Tibial artery (tissue), 4 donors: ENCODE data around the gene DGKB.

ENCODE experiments used
- DNase-seq, 2 donors: peaks; one replicate each; pipeline ENCODE4 v3.0.0-alpha.2; 2019
- H3K27ac ChIP-seq, 2 donors: fragments of 200-600 bp; sonication (generic) in 1 of 2; 1 replicate in 1 of 2; 2 replicates in 1 of 2; pipeline ENCODE4 v1.5.1; 2018 to 2019; ENCODE audit warnings: mild to moderate bottlenecking in 1 of 2
- H3K27me3 ChIP-seq, 2 donors: fragments of 200-600 bp; sonication (generic) in 1 of 2; one replicate each; pipeline versions ENCODE4 v1.5.1 to v1.6.0; 2016 to 2019
- H3K36me3 ChIP-seq, 3 donors: fragments of 200-600 bp; sonication (generic) in 2 of 3; one replicate each; pipeline ENCODE4 v1.5.1; 2016 to 2019; ENCODE audit warnings: mild to moderate bottlenecking in 2 of 3
- H3K4me1 ChIP-seq, 4 donors: fragments of 200-600 bp; sonication (generic) in 2 of 4; 1 replicate in 3 of 4; 2 replicates in 1 of 4; pipeline ENCODE4 v1.5.1; 2016 to 2019
- H3K4me3 ChIP-seq, 2 donors: fragments of 200-600 bp; sonication (generic) in 1 of 2; 1 replicate in 1 of 2; 2 replicates in 1 of 2; pipeline ENCODE4 v1.5.1; 2018 to 2019; ENCODE audit warnings: mild to moderate bottlenecking in 2 of 2
- H3K9me3 ChIP-seq, 3 donors: fragments of 200-600 bp; sonication (generic) in 1 of 3; one replicate each; pipeline ENCODE4 v1.5.1; 2016 to 2019
- intact Hi-C: fragments of 100-400 bp; cut with DNase I; formaldehyde crosslinking; loops from one replicate; pipeline ENCODE4 v1.15.0; 2023; ENCODE audit warnings: low total_unique reads
- TF ChIP-seq, protein P1 (sequence below), 2 experiments: fragments of 200-600 bp in 1 of 2; fragments of 450-650 bp in 1 of 2; IDR thresholded peaks; one replicate each; pipeline ENCODE4 v1.5.1; 2017 to 2019; ENCODE audit warnings: antibody characterized with exemption in 2 of 2, mild to moderate bottlenecking in 1 of 2, moderate library complexity in 1 of 2

The DGKB gene

DNA sequence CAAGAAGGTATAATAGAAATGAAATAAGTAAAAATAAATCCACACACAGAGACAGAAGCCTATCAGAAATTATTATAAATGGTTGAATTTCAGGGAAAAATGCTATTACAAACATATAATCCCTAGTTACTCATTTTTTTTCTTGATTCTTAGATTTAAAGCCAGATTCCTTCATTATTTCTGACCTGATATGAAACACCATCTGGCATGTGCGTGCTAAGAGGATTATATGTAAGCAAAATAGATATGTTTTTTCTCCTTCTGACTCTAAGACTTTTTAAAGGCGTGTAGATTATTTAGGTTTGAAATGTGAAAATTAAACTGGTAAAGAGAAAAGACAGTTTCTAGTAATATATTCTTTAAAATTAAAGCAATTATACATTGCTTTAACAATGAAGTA, 676.4 kb downstream of the DGKB start:
- Histone ChIP-seq H3K27me3 (no peaks in the 10 kb centered on the region), H3K9me3 (no peaks in the 10 kb centered on the region), H3K36me3 (no peaks in the 10 kb centered on the region), H3K27ac (no peak overlapping the region), H3K4me1 (no peaks in the 10 kb centered on the region), H3K4me3 (no peak overlapping the region)
- intact Hi-C loops: no loop called here
- no peak for DNase-seq
- TF ChIP-seq, protein P1, sequence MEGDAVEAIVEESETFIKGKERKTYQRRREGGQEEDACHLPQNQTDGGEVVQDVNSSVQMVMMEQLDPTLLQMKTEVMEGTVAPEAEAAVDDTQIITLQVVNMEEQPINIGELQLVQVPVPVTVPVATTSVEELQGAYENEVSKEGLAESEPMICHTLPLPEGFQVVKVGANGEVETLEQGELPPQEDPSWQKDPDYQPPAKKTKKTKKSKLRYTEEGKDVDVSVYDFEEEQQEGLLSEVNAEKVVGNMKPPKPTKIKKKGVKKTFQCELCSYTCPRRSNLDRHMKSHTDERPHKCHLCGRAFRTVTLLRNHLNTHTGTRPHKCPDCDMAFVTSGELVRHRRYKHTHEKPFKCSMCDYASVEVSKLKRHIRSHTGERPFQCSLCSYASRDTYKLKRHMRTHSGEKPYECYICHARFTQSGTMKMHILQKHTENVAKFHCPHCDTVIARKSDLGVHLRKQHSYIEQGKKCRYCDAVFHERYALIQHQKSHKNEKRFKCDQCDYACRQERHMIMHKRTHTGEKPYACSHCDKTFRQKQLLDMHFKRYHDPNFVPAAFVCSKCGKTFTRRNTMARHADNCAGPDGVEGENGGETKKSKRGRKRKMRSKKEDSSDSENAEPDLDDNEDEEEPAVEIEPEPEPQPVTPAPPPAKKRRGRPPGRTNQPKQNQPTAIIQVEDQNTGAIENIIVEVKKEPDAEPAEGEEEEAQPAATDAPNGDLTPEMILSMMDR (IDR thresholded peaks at IDR 0.05): no peak

DNA sequence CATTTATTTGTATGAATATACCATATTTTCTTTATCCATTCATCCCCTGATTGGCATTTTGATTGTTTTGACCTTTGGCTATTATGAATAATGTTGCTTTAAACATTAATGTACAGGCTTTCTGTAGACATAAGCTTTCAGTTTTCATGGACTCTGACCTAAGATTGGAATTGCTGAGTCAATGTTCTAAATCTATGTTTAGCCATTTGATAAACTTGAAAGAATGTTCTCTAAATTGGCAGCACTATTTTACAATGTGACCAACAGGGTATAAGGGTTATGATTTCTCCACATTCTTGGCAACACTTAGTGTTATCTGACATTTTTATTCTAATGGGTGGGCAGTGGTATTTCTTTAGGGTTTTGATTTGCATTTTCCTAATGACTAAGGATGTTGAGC, 683.4 kb downstream of the DGKB start:
- Histone ChIP-seq H3K4me1 (peaks cover 0 to 18% (median 0%) of the 10 kb centered on the region in 4 donors), H3K27me3 (no peaks in the 10 kb centered on the region), H3K9me3 (no peaks in the 10 kb centered on the region), H3K36me3 (no peaks in the 10 kb centered on the region), H3K27ac (peak overlapping the region in 1 of 2 donors; percentile 38), H3K4me3 (no peak overlapping the region)
- DNase-seq: no peak
- TF ChIP-seq, protein P1 (IDR thresholded peaks at IDR 0.05): no peak
- intact Hi-C loops: no loop called here

DNA sequence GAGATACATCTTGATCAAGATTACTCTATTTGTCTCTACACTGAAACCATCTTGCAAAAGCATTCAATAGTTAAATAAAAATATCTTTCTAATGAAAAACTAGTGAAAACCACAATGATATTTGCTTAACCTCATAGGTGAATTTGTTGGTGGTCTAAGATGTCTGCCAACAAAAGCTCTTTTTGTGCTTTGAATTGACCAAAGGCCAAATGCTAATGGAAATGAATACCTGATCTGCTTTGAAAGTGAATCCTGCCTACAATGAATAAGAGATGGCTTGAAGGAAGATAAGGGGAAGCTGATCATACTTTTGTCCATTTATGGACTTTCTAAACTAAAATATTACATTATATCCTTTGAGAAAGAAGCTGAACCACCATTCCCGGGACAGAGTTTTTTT, 684.2 kb downstream of the DGKB start:
- H3K9me3 ChIP-seq: no peaks in the 10 kb centered on the region
- H3K36me3 ChIP-seq: no peaks in the 10 kb centered on the region
- no peak overlapping the region for H3K4me3 ChIP-seq
- TF ChIP-seq, protein P1 (IDR thresholded peaks at IDR 0.05): no peak
- H3K27me3 ChIP-seq: no peaks in the 10 kb centered on the region
- DNase-seq: no peak
- intact Hi-C loops: no loop called here
- peaks cover 0 to 18% (median 0%) of the 10 kb centered on the region in 4 donors for H3K4me1 ChIP-seq
- peak overlapping the region in 1 of 2 donors; percentile 38 for H3K27ac ChIP-seq

DNA sequence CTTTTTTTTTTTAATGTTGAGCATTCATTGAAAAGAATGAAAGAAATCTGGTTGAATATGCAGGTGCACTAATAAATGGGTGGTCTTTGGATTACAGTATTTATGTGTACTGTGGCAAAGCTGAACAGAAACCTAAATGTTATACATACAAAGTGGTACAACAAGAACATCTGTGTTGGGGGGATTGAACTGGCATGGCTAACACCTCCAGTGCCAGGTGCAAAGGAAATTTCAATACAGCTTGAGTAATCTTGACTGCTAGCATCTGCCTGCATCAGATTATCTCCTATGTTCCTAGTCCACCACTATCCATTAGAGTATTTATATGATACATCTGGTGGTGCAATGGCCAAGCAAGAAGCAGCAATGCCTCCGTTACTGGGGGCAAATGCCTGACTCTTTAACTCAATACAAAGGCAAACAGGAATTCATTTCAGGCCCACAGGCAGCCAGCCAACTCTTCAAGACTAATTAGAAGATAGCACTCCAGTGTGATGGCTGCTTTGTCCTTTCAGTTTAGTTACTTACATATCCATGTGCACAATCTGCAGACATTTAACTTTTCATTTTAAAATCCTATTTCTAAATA, 692.6 kb downstream of the DGKB start:
- no peak for DNase-seq
- H3K36me3 ChIP-seq: no peaks in the 10 kb centered on the region
- H3K9me3 ChIP-seq: no peaks in the 10 kb centered on the region
- H3K4me1 ChIP-seq: no peaks in the 10 kb centered on the region
- no peak overlapping the region for H3K27ac ChIP-seq
- H3K27me3 ChIP-seq: no peaks in the 10 kb centered on the region
- no peak overlapping the region for H3K4me3 ChIP-seq
- intact Hi-C loops: no loop called here
- TF ChIP-seq, protein P1 (IDR thresholded peaks at IDR 0.05): no peak

DNA sequence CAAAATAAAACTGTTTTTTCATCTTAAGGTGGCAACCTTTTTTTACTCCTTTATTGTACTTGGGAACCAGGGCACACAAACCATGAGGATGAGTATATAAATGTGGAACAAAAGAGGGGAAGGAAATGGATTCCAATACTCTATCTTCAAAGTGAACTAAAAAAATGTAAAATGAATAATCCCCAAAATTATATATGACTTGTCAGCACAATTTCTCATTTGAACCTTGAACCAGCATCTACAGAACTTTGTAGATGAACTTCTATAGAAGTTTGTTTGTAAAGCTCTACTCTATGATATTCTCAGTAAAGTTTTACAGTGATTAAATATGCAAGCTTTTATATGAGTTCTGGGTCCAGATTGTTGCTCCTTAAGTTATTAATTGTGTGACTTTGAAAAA, 694.8 kb downstream of the DGKB start:
- no peak overlapping the region for H3K4me3 ChIP-seq
- H3K9me3 ChIP-seq: no peaks in the 10 kb centered on the region
- no peak overlapping the region for H3K27ac ChIP-seq
- no peaks in the 10 kb centered on the region for H3K27me3 ChIP-seq
- intact Hi-C loops: no loop called here
- no peaks in the 10 kb centered on the region for H3K4me1 ChIP-seq
- TF ChIP-seq, protein P1 (IDR thresholded peaks at IDR 0.05): no peak
- DNase-seq: no peak
- H3K36me3 ChIP-seq: no peaks in the 10 kb centered on the region

DNA sequence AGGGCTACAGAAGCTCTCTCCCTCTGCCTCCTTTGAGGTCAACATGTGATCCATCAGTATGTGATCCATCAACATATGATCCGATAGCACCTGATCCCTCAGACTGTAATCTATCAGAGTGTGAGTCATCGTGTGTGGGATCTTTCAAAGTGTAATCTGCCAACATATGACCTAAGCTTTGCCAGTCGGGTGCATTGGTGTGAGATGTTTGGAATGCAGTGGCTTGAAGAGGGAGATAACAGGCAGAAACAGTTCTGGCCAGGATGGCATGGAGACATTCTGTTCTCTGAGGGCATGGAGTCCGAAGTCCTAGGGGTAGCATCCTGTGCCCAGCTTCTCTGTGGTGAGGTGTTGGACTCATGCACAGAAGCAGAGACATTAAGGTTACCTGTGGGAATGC, 695.4 kb downstream of the DGKB start:
- H3K9me3 ChIP-seq: no peaks in the 10 kb centered on the region
- no peaks in the 10 kb centered on the region for H3K27me3 ChIP-seq
- H3K4me1 ChIP-seq: no peaks in the 10 kb centered on the region
- TF ChIP-seq, protein P1 (IDR thresholded peaks at IDR 0.05): no peak
- H3K27ac ChIP-seq: no peak overlapping the region
- H3K36me3 ChIP-seq: no peaks in the 10 kb centered on the region
- intact Hi-C loops: no loop called here
- no peak overlapping the region for H3K4me3 ChIP-seq
- no peak for DNase-seq
